MCF 10A (cell line): ENCODE measurements around the gene B3GNT9. TPM values are rescaled to one million over a fixed set of nuclear protein-coding genes. Genes with fewer than 3 reads are reported as not detected.

Source experiments
- BruUV-seq: library from RNA; stranded (reverse); fragments of 400-500 nt; replicated peaks from 2 replicates; lab custom pipeline; 2021; lab: Mats Ljungman, UMichigan
- CTCF ChIA-PET: fragments of 300-600 bp; sonication (Branson Sonifier 250); formaldehyde crosslinking; extraction: SDS; loops from one replicate; lab custom pipeline; 2021; ENCODE audit warnings: antibody characterized with exemption, inconsistent platforms; lab: Yijun Ruan, JAX
- POLR2A ChIA-PET: fragments of 300-600, 350-650 bp; sonication (Branson Sonifier 250); formaldehyde crosslinking; extraction: SDS; loops from one replicate; lab custom pipeline; 2020; ENCODE audit warnings: antibody characterized with exemption, inconsistent platforms; lab: Yijun Ruan, JAX
- DNase-seq: peaks from one replicate; pipeline ENCODE4 v3.0.0-alpha.2; 2018; ENCODE audit not compliant: unreplicated experiment
- H3K27ac Mint-ChIP-seq: one replicate; pipeline ENCODE4 v1.8.0; 2022; ENCODE audit warnings: mild to moderate bottlenecking, low read depth, mixed read lengths; ENCODE audit not compliant: unreplicated experiment
- H3K27me3 Mint-ChIP-seq: one replicate; pipeline ENCODE4 v1.8.0; 2022; ENCODE audit warnings: mixed read lengths; ENCODE audit not compliant: insufficient read depth, unreplicated experiment
- H3K36me3 Mint-ChIP-seq: one replicate; pipeline ENCODE4 v1.8.0; 2022; ENCODE audit warnings: mild to moderate bottlenecking, moderate library complexity, mixed read lengths; ENCODE audit not compliant: insufficient read depth, unreplicated experiment
- H3K4me1 Mint-ChIP-seq: one replicate; pipeline ENCODE4 v1.8.0; 2022; ENCODE audit warnings: mixed read lengths; ENCODE audit not compliant: insufficient read depth, unreplicated experiment
- H3K4me3 Mint-ChIP-seq: one replicate; pipeline ENCODE4 v1.8.0; 2022; ENCODE audit warnings: mild to moderate bottlenecking, moderate library complexity, mixed read lengths; ENCODE audit not compliant: unreplicated experiment
- H3K9me3 Mint-ChIP-seq: one replicate; pipeline ENCODE4 v1.8.0; 2022; ENCODE audit warnings: mixed read lengths; ENCODE audit not compliant: unreplicated experiment
- intact Hi-C: fragments of 100-400 bp; cut with micrococcal nuclease; formaldehyde crosslinking; loops from 2 replicates; pipeline ENCODE4 v1.14.1; 2022
- total RNA-seq: library from RNA; stranded (reverse); gene quantifications from 2 replicates; pipeline ENCODE4 v1.2.3, GENCODE V29; 2022
- TF ChIP-seq, protein P1 (sequence below): fragments of 200-600 bp; IDR thresholded peaks from one replicate; pipeline ENCODE4 v1.8.0; 2022; ENCODE audit warnings: antibody characterized with exemption, mild to moderate bottlenecking; ENCODE audit not compliant: unreplicated experiment

B3GNT9 gene
- total RNA-seq, 1 experiment from 2014 or later: 0.84 TPM

DNA sequence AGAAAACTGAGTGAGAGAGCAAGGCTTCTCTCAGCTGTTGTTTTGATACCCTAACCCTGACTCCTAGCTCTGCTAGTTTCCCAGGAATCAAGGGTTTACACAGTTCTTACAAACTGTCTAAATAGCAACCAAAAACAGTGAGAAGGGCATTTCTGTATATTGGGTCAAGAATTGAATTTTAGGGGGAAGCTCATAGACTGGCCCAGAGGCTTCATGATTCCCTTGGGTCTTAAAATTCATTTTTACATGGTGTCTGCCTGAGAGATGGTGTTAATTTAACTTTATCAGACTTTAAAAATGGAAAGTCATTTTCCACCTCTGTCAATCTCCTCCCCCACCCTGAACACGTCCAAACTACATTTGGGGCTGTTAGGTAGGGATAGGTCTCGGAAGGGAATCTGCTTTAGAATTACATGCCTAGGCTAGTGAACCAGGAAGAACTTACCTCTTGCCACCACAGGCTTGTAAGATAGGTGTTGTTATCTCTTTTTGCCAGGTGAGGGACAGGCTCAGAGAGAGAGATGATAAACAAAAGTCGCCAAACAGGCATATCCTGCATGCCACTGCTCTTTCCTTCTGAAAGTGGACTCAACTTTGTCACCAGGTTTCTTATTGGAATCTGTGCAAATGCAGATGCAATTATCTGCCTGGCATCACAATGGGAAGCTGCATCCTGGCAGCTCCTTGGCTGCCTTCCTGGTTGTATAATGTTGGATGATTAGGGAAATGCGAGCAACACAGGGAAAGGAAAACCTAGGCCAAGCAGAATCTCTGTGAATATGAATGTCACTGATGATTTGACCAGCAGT, 38.0 kb downstream of the B3GNT9 start:
- H3K4me3 Mint-ChIP-seq: no peak overlapping the region

DNA sequence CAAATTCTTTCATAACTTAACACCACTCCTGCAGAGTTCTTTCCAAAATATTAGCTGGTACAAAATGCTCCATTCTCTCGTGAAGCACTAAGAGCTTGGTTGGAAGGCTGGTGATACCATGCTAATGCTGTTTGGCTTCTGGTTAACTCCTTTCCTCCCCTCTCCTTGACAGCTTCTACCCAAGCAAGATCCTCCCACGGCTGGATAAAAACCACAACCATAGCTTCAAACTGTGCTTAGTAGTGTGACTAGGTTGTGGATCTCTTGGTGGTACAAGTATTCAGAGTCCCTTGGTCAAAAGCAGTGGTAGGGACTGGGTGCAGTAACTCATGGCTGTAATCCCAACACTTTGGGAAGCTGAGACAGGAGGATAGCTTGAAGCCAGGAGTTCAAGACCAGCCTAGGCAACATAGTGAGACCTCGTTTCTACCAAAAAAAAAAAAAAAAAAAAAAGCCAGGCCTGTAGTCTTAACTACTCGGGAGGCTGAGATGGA, 38.8 kb downstream of the B3GNT9 start:
- Mint-ChIP-seq H3K27me3 (no peaks in the 10 kb centered on the region), H3K4me1 (peaks cover 32% of the 10 kb centered on the region), H3K36me3 (peaks cover 17% of the 10 kb centered on the region), H3K9me3 (no peaks in the 10 kb centered on the region), H3K4me3 (no peak overlapping the region), H3K27ac (no peak overlapping the region)
- no TSS peak for BruUV-seq
- no peak for DNase-seq
- intact Hi-C loops: no loop called here
- TF ChIP-seq, protein P1, sequence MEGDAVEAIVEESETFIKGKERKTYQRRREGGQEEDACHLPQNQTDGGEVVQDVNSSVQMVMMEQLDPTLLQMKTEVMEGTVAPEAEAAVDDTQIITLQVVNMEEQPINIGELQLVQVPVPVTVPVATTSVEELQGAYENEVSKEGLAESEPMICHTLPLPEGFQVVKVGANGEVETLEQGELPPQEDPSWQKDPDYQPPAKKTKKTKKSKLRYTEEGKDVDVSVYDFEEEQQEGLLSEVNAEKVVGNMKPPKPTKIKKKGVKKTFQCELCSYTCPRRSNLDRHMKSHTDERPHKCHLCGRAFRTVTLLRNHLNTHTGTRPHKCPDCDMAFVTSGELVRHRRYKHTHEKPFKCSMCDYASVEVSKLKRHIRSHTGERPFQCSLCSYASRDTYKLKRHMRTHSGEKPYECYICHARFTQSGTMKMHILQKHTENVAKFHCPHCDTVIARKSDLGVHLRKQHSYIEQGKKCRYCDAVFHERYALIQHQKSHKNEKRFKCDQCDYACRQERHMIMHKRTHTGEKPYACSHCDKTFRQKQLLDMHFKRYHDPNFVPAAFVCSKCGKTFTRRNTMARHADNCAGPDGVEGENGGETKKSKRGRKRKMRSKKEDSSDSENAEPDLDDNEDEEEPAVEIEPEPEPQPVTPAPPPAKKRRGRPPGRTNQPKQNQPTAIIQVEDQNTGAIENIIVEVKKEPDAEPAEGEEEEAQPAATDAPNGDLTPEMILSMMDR: no peak
- POLR2A ChIA-PET: interaction anchor here (0.6 to 2.6 kb wide), 7 partner anchors 27 to 415 kb away, joined by 3 to 10 read pairs (median 4); partner anchors contain the start of genes CMTM4, FBXL8 and TRADD
- CTCF ChIA-PET: interaction anchor here (0.6 to 1.6 kb wide), 11 partner anchors 10 to 162 kb away, joined by 3 to 6 read pairs (median 3); no protein-coding TSS in a partner anchor

More for the DNA sequence above, 38.0 kb downstream of the B3GNT9 start:
- ChIA-PET POLR2A (interaction anchor here (0.6 to 1.5 kb wide), 4 partner anchors 26 to 217 kb away, joined by 3 to 5 read pairs (median 4); no protein-coding TSS in a partner anchor), CTCF (interaction anchor here (0.6 to 1.6 kb wide), 10 partner anchors 11 to 328 kb away, joined by 3 to 6 read pairs (median 3); partner anchors contain the start of gene ELMO3)
- intact Hi-C loops: no loop called here
- peaks cover 32% of the 10 kb centered on the region for H3K4me1 Mint-ChIP-seq
- TF ChIP-seq, protein P1: no peak
- H3K27me3 Mint-ChIP-seq: no peaks in the 10 kb centered on the region
- H3K9me3 Mint-ChIP-seq: no peaks in the 10 kb centered on the region
- H3K36me3 Mint-ChIP-seq: peaks cover 23% of the 10 kb centered on the region
- H3K27ac Mint-ChIP-seq: no peak overlapping the region
- no TSS peak for BruUV-seq
- no peak for DNase-seq

DNA sequence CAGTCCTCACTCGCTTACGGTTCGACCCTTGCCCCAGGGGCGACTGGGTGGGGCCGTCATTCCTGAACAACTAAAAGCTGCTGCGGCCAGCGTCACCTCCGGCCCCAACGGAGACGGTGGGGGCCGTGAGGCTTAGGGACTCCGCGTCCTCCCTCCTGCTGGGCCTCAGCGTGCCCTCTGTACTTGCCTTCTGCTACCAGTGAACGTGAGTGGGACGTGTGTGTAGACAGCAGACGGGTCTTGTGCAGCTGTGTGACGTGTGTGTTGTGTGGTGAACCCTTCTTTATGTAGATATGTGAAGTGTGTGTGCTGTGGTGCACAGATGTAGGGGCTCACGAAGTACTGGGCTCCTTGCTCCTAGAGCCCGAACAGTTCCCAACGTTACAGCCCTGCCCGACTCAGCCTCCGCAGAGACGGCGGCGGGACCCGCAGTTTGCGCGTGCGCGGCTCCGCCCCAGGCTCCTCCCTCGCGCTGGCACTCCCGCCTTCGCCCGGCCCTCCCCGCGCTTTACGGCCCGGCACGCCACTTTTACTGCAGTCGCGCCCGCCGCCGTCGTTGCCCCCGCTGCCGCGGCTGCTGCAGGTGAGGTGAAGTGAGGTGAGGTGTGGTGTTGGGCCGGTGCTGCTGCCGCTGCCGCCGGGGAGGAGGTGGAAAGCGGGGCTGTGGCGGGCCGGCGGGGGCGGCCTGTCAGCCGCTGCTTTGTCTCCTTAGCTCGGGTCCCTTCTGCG, 41.2 kb downstream of the B3GNT9 start, which contains the start of gene PHAF1:
PHAF1 (plus strand) TSS at position 535 of the 729 bp plus-strand sequence. CDS start 235 bp downstream, outside the sequence.
- peak within 1 kb of the TSS; percentile 82 for H3K4me3 Mint-ChIP-seq
- H3K27me3 Mint-ChIP-seq: no peaks in the 10 kb centered on the region
- intact Hi-C loops: no loop called here
- peaks cover 24% of the 10 kb centered on the region for H3K4me1 Mint-ChIP-seq
- DNase-seq: peak; percentile 88
- no TSS peak for BruUV-seq
- POLR2A ChIA-PET: interaction anchor here (0.5 to 2.6 kb wide), 11 partner anchors 16 to 1977 kb away, joined by 3 to 10 read pairs (median 3); partner anchors contain the start of genes FBXL8, NOL3 and TRADD
- H3K9me3 Mint-ChIP-seq: no peaks in the 10 kb centered on the region
- TF ChIP-seq, protein P1: no peak
- CTCF ChIA-PET: interaction anchor here (1.2 kb wide), 1 partner anchor 8 kb away, joined by 5 read pairs; no protein-coding TSS in a partner anchor
- peaks cover 15% of the 10 kb centered on the region for H3K36me3 Mint-ChIP-seq
- peak within 1 kb of the TSS; percentile 80 for H3K27ac Mint-ChIP-seq
